Activated CD8-positive, alpha-beta T cell treated with anti-CD3 and anti-CD28 coated beads for 36 hours (primary cell): ENCODE data around the gene TRIO. TPM values are rescaled to one million over a fixed set of nuclear protein-coding genes. Genes with fewer than 3 reads are reported as not detected.

Experiments used
- ATAC-seq: fragments of 200-7000 bp; cut with Tn5 transposase; one replicate; pipeline ENCODE4 v1.10.0; 2021; ENCODE audit warnings: mild to moderate bottlenecking, moderate library complexity
- CTCF ChIA-PET: fragments of 350-600 bp; sonication (Branson Sonifier 250); formaldehyde crosslinking; loops from one replicate; lab custom pipeline; 2021; ENCODE audit warnings: antibody characterized with exemption; lab: Charles Lee
- POLR2A ChIA-PET: fragments of 350-600 bp; sonication (Branson Sonifier 250); formaldehyde crosslinking; loops from one replicate; lab custom pipeline; 2021; ENCODE audit warnings: antibody characterized with exemption; lab: Charles Lee
- DNase-seq: peaks from one replicate; pipeline ENCODE4 v3.0.0-alpha.2; 2020
- H3K27ac Mint-ChIP-seq: one replicate; pipeline ENCODE4 v1.8.0; 2021; ENCODE audit warnings: mild to moderate bottlenecking, mixed read lengths
- H3K27me3 Mint-ChIP-seq: one replicate; pipeline ENCODE4 v1.8.0; 2021; ENCODE audit warnings: mixed read lengths
- H3K36me3 Mint-ChIP-seq: one replicate; pipeline ENCODE4 v1.8.0; 2021; ENCODE audit warnings: low read depth, mixed read lengths
- H3K4me1 Mint-ChIP-seq: one replicate; pipeline ENCODE4 v1.8.0; 2021; ENCODE audit warnings: low read depth, mixed read lengths
- H3K4me3 Mint-ChIP-seq: one replicate; pipeline ENCODE4 v1.8.0; 2021; ENCODE audit warnings: mild to moderate bottlenecking, moderate library complexity, mixed read lengths
- H3K9me3 Mint-ChIP-seq: one replicate; pipeline ENCODE4 v1.8.0; 2021; ENCODE audit warnings: mixed read lengths
- CTCF ChIP-seq: fragments of 200-600 bp; IDR thresholded peaks from one replicate; pipeline ENCODE4 v1.8.0; 2022; ENCODE audit warnings: antibody characterized with exemption, mild to moderate bottlenecking
- intact Hi-C: fragments of 100-400 bp; cut with micrococcal nuclease; formaldehyde crosslinking; loops from one replicate; pipeline ENCODE4 v1.10.0; 2022
- total RNA-seq, 2 experiments: library from RNA; stranded (reverse); gene quantifications; one replicate each; pipeline ENCODE4 v1.2.3, GENCODE V29; 2021

Gene TRIO
- total RNA-seq, 2 experiments from 2014 or later: 11.4 to 11.5 TPM

- Mint-ChIP-seq H3K36me3 (peaks cover 3% of the 10 kb centered on the region), H3K4me3 (no peak overlapping the region), H3K27me3 (no peaks in the 10 kb centered on the region), H3K9me3 (no peaks in the 10 kb centered on the region), H3K27ac (no peak overlapping the region), H3K4me1 (peaks cover 10% of the 10 kb centered on the region)
- no peak for TF ChIP-seq CTCF
- CTCF ChIA-PET: no interaction called here
- intact Hi-C loops: no loop called here
- ATAC-seq (no peak), DNase-seq (no peak)
- POLR2A ChIA-PET: no interaction called here
Observed at GRCh38 chr5:14476786-14477435, 333.8 kb downstream of the TRIO start.

DNA sequence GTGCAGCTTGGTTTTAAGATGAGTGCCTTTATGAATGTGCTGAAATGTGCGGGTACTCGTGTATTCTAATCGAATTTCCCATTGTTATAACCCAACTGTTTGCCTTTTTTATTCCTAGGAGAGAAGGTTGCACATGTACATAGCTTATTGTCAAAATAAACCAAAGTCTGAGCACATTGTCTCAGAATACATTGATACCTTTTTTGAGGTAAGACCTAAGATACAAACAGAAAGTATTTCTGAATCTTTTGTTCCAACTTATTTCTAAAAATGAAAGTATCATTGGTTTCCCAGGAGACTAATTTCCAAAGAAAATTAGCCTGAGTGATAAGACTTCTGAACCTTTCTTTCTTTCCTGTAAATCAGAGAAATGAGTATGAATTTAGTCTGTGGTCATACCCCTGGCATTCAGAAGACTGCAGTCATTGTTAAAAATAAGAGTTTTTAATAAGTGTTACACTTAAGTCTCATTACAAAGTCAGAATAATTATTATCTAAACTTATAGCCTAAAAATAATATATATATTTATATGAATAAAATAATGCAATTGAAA is 336.1 kb downstream of the TRIO start:
- DNase-seq (no peak), ATAC-seq (no peak)
- CTCF ChIA-PET: interaction anchor here (2.6 kb wide), 1 partner anchor 169 kb away, joined by 13 read pairs; no protein-coding TSS in a partner anchor
- no peaks in the 10 kb centered on the region for H3K27me3 Mint-ChIP-seq
- no peaks in the 10 kb centered on the region for H3K36me3 Mint-ChIP-seq
- POLR2A ChIA-PET: no interaction called here
- peaks cover 10% of the 10 kb centered on the region for H3K4me1 Mint-ChIP-seq
- H3K4me3 Mint-ChIP-seq: no peak overlapping the region
- intact Hi-C loops: no loop called here
- no peak overlapping the region for H3K27ac Mint-ChIP-seq
- no peak for TF ChIP-seq CTCF
- no peaks in the 10 kb centered on the region for H3K9me3 Mint-ChIP-seq

DNA sequence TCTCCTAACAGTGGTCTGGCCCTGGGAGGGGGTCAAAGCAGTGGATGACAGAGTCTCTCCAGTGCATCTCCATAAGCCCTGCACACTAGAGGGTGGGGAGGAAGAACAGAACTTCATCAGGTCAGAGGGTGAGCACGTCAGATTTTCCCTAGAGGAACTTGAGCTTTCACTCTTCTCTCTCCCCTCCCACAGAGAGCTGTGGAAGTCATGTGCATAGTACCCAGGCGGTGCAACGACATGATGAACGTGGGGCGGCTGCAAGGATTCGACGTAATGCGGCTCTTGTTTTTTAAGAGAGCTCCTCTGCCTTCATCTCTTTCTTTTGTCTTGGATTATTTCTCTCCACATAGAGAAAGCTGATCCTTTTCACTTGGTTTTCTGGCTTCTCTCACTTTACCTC is 338.2 kb downstream of the TRIO start:
- H3K4me3 Mint-ChIP-seq: no peak overlapping the region
- DNase-seq (no peak), ATAC-seq (no peak)
- ChIA-PET POLR2A (no interaction called here), CTCF (interaction anchor here (0.6 to 2.6 kb wide), 4 partner anchors 11 to 167 kb away, joined by 3 to 13 read pairs (median 3); no protein-coding TSS in a partner anchor)
- TF ChIP-seq CTCF: no peak
- H3K36me3 Mint-ChIP-seq: peaks cover 3% of the 10 kb centered on the region
- H3K27ac Mint-ChIP-seq: no peak overlapping the region
- H3K9me3 Mint-ChIP-seq: no peaks in the 10 kb centered on the region
- peaks cover 16% of the 10 kb centered on the region for H3K4me1 Mint-ChIP-seq
- intact Hi-C loops: no loop called here
- no peaks in the 10 kb centered on the region for H3K27me3 Mint-ChIP-seq

DNA sequence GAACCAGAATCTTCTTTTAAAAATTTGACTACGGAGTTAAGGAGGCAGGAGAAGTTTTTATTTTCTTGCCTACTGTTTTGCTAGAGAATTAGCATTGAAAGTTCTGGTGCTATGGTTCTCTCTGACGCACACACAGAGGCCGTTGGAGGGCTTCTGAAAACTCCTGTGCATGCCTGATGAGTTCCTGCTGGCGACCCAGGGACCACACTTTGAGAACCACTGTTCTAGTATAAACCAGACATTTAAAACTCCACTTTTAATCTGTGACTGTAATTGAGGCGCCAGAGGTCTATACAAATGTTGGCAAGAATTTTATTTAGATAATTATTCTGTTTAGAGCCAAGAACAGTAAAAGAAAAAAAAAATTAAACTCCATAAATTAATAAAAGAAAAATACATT is 338.9 kb downstream of the TRIO start:
- H3K4me1 Mint-ChIP-seq: peaks cover 16% of the 10 kb centered on the region
- H3K27ac Mint-ChIP-seq: no peak overlapping the region
- ChIA-PET CTCF (interaction anchor here (0.6 to 2.6 kb wide), 3 partner anchors 21 to 167 kb away, joined by 3 to 13 read pairs (median 3); no protein-coding TSS in a partner anchor), POLR2A (no interaction called here)
- no peak for DNase-seq
- no peak for TF ChIP-seq CTCF
- ATAC-seq: no peak
- H3K9me3 Mint-ChIP-seq: no peaks in the 10 kb centered on the region
- intact Hi-C loops: no loop called here
- H3K27me3 Mint-ChIP-seq: no peaks in the 10 kb centered on the region
- peaks cover 3% of the 10 kb centered on the region for H3K36me3 Mint-ChIP-seq
- no peak overlapping the region for H3K4me3 Mint-ChIP-seq

GRCh38 chr5:14483504-14484157 is 340.5 kb downstream of the TRIO start:
- ATAC-seq: no peak
- no peaks in the 10 kb centered on the region for H3K9me3 Mint-ChIP-seq
- ChIA-PET POLR2A (no interaction called here), CTCF (no interaction called here)
- H3K27ac Mint-ChIP-seq: no peak overlapping the region
- H3K4me3 Mint-ChIP-seq: no peak overlapping the region
- H3K27me3 Mint-ChIP-seq: no peaks in the 10 kb centered on the region
- peaks cover 16% of the 10 kb centered on the region for H3K4me1 Mint-ChIP-seq
- peaks cover 3% of the 10 kb centered on the region for H3K36me3 Mint-ChIP-seq
- intact Hi-C loops: no loop called here
- no peak for DNase-seq
- TF ChIP-seq CTCF: no peak
